CD4-positive, alpha-beta T cell treated with Interferon alpha-2 for 1 hour (primary cell): ENCODE results near the gene FCHO2.

Experiments used
- DNase-seq, 2 donors: peaks; one replicate each; pipeline ENCODE4 v3.0.0-alpha.2; 2020 to 2022

Gene FCHO2

DNA sequence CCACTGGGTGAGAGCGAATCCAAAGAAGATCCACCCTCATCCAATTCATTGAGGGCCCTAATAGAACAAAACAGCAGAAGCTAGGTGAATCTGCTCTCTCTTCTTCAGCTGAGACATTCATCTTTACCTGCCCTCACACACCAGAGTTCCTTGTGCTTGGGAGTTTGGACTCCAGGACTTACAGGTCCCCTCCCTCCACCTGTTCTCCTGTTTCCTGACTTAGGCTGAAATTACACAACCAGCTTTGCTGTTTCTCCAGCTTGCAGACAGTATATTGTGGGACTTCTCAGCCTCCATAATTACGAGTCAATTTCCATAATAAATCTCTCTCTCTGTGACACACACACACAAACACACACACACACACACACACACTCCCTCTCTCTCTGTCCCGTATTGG lies 183.6 kb downstream of the FCHO2 start:
- no peak for DNase-seq
